Measurements from ENCODE around the gene IL18RAP.

- no peak for TF ChIP-seq EGR1 (IDR thresholded peaks at IDR 0.05)
- TF ChIP-seq ZBTB7A (IDR thresholded peaks at IDR 0.05; ENCODE audit: low read depth): no peak
- TF ChIP-seq TEAD4 (IDR thresholded peaks at IDR 0.05): no peak
- TF ChIP-seq RAD21 (IDR thresholded peaks at IDR 0.05; ENCODE audit: low read depth): no peak; the same call in 1 of the 2 replicates
- no peak for TF ChIP-seq USF1 (IDR thresholded peaks at IDR 0.05)
- no peak for TF ChIP-seq YY1 (IDR thresholded peaks at IDR 0.05; ENCODE audit: low read depth)
- TF ChIP-seq CEBPB (IDR thresholded peaks at IDR 0.05): no peak
- no peak for TF ChIP-seq EP300 (IDR thresholded peaks at IDR 0.05; ENCODE audit: borderline replicate concordance)
- TF ChIP-seq, protein P1, sequence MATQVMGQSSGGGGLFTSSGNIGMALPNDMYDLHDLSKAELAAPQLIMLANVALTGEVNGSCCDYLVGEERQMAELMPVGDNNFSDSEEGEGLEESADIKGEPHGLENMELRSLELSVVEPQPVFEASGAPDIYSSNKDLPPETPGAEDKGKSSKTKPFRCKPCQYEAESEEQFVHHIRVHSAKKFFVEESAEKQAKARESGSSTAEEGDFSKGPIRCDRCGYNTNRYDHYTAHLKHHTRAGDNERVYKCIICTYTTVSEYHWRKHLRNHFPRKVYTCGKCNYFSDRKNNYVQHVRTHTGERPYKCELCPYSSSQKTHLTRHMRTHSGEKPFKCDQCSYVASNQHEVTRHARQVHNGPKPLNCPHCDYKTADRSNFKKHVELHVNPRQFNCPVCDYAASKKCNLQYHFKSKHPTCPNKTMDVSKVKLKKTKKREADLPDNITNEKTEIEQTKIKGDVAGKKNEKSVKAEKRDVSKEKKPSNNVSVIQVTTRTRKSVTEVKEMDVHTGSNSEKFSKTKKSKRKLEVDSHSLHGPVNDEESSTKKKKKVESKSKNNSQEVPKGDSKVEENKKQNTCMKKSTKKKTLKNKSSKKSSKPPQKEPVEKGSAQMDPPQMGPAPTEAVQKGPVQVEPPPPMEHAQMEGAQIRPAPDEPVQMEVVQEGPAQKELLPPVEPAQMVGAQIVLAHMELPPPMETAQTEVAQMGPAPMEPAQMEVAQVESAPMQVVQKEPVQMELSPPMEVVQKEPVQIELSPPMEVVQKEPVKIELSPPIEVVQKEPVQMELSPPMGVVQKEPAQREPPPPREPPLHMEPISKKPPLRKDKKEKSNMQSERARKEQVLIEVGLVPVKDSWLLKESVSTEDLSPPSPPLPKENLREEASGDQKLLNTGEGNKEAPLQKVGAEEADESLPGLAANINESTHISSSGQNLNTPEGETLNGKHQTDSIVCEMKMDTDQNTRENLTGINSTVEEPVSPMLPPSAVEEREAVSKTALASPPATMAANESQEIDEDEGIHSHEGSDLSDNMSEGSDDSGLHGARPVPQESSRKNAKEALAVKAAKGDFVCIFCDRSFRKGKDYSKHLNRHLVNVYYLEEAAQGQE (IDR thresholded peaks at IDR 0.05; ENCODE audit: low read depth): no peak
- TF ChIP-seq, protein P2, sequence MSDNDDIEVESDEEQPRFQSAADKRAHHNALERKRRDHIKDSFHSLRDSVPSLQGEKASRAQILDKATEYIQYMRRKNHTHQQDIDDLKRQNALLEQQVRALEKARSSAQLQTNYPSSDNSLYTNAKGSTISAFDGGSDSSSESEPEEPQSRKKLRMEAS (IDR thresholded peaks at IDR 0.05): no peak
- TF ChIP-seq TCF12 (IDR thresholded peaks at IDR 0.05; ENCODE audit: low read depth): no peak
- no peak for TF ChIP-seq TAF1 (IDR thresholded peaks at IDR 0.05; ENCODE audit: low read depth)
- no peak for TF ChIP-seq FOXM1 (IDR thresholded peaks at IDR 0.05; ENCODE audit: borderline replicate concordance, low read depth)
- TF ChIP-seq NFIC (IDR thresholded peaks at IDR 0.05): no peak
Measured at GRCh38 chr2:102451968-102452367, 29.0 kb downstream of the IL18RAP start.
